NCI-H2196 treated with DMSO at 0.1 percent for 48 hours (cell line): ENCODE data around the gene OR2A25.
"Not testable (repeated sequence)": the region's sequence is repeated elsewhere in the genome, so short reads cannot be mapped to it uniquely, and the experiment has no call there.

Source experiments
- DNase-seq: peaks from one replicate; lab custom pipeline; 2025; ENCODE audit not compliant: unreplicated experiment; lab: John Stamatoyannopoulos, UW

The OR2A25 gene

GRCh38 chr7:144069511-144069910 is at the start of gene OR2A25:
OR2A25 (plus strand) TSS chr7:144069811; CDS start chr7:144074220, 4,409 bp downstream.
- no peak for DNase-seq

GRCh38 chr7:144020340-144020739 is 49.3 kb upstream of the OR2A25 start:
- DNase-seq, result no peak

GRCh38 chr7:144022169-144022568 is 47.4 kb upstream of the OR2A25 start:
- no peak for DNase-seq

- DNase-seq, result no peak
Measured at GRCh38 chr7:144023171-144023827, 46.3 kb upstream of the OR2A25 start.

GRCh38 chr7:144024213-144024612 is 45.4 kb upstream of the OR2A25 start:
- no peak for DNase-seq

- DNase-seq, result no peak
Measured at GRCh38 chr7:144026203-144026883, 43.3 kb upstream of the OR2A25 start.

GRCh38 chr7:144027070-144027469 is 42.5 kb upstream of the OR2A25 start:
- DNase-seq, result no peak

- no peak for DNase-seq
Measured at GRCh38 chr7:144027974-144028373, 41.6 kb upstream of the OR2A25 start.

- DNase-seq, result no peak
Measured at GRCh38 chr7:144028547-144028946, 41.1 kb upstream of the OR2A25 start.

- DNase-seq, result no peak
Measured at GRCh38 chr7:144032516-144032915, 37.1 kb upstream of the OR2A25 start.

GRCh38 chr7:144032985-144033709 is 36.5 kb upstream of the OR2A25 start:
- no peak for DNase-seq

- DNase-seq, result no peak
Measured at GRCh38 chr7:144035385-144035784, 34.2 kb upstream of the OR2A25 start.

- no peak for DNase-seq
Measured at GRCh38 chr7:144036302-144036885, 33.2 kb upstream of the OR2A25 start.

GRCh38 chr7:144037414-144038035 is 32.1 kb upstream of the OR2A25 start:
- DNase-seq, result no peak

GRCh38 chr7:144038887-144039286 is 30.7 kb upstream of the OR2A25 start:
- no peak for DNase-seq

GRCh38 chr7:144048648-144049047 is 21.0 kb upstream of the OR2A25 start, which contains the start of gene OR2A5:
OR2A5 (plus strand) TSS chr7:144048948; CDS start chr7:144050402, 1,454 bp downstream.
- DNase-seq, result no peak

- no peak for DNase-seq
Measured at GRCh38 chr7:144049491-144049890, 20.1 kb upstream of the OR2A25 start.

GRCh38 chr7:144050093-144050492 is 19.5 kb upstream of the OR2A25 start:
- no peak for DNase-seq

GRCh38 chr7:144050884-144051283 is 18.7 kb upstream of the OR2A25 start:
- not testable (repeated sequence) for DNase-seq

GRCh38 chr7:144057954-144058353 is 11.7 kb upstream of the OR2A25 start:
- DNase-seq, result no peak

- no peak for DNase-seq
Measured at GRCh38 chr7:144063710-144064109, 5.9 kb upstream of the OR2A25 start.
